AG09309 (cell line): ENCODE data around the gene SIGLEC10.
"Not testable (repeated sequence)": the region's sequence is repeated elsewhere in the genome, so short reads cannot be mapped to it uniquely, and the experiment has no call there.

Experiments
- DNase-seq: peaks from one replicate; pipeline ENCODE4 v3.0.0-alpha.2; 2010; ENCODE audit warnings: low read depth
- H3K4me3 ChIP-seq: 2 replicates; pipeline ENCODE4 v1.5.1; 2011; ENCODE audit warnings: mild to moderate bottlenecking, low read depth, low read length, moderate library complexity; ENCODE audit not compliant: control insufficient read depth
- CTCF ChIP-seq: IDR thresholded peaks from 2 replicates; pipeline ENCODE4 v1.5.1; 2011; ENCODE audit warnings: mild to moderate bottlenecking, low read depth, low read length, inconsistent platforms; ENCODE audit not compliant: insufficient read depth, control insufficient read depth; ENCODE audit errors: missing control alignments

The SIGLEC10 gene

GRCh38 chr19:51450730-51451307 is 33.4 kb upstream of the SIGLEC10 start:
- no peak overlapping the region for H3K4me3 ChIP-seq
- no peak for DNase-seq
- TF ChIP-seq CTCF = no peak

- no peak overlapping the region for H3K4me3 ChIP-seq
- no peak for DNase-seq
- TF ChIP-seq CTCF = no peak
These were observed 31.1 kb upstream of the SIGLEC10 start for GRCh38 chr19:51448411-51449016.

- no peak for DNase-seq
- no peak overlapping the region for H3K4me3 ChIP-seq
- no peak for TF ChIP-seq CTCF
These were observed 30.6 kb upstream of the SIGLEC10 start for GRCh38 chr19:51448011-51448410.

GRCh38 chr19:51447510-51447909 is 30.1 kb upstream of the SIGLEC10 start:
- DNase-seq, H3K4me3 ChIP-seq: not testable (repeated sequence)

- no peak for TF ChIP-seq CTCF
- no peak for DNase-seq
- H3K4me3 ChIP-seq = no peak overlapping the region
These were observed 24.3 kb upstream of the SIGLEC10 start for GRCh38 chr19:51441410-51442390.

GRCh38 chr19:51440846-51441409 is 23.5 kb upstream of the SIGLEC10 start:
- TF ChIP-seq CTCF = no peak
- no peak overlapping the region for H3K4me3 ChIP-seq
- no peak for DNase-seq
